Ovary (tissue), 3 donors: ENCODE results near the gene CEP89.

Source experiments
- CTCF ChIP-seq, 3 donors: fragments of 450-650 bp in 2 of 3; fragments of 200-600 bp in 1 of 3; IDR thresholded peaks; one replicate each; pipeline versions ENCODE4 v1.5.1 to v1.8.0; 2016 to 2022; ENCODE audit warnings: antibody characterized with exemption in 3 of 3, mild to moderate bottlenecking in 1 of 3
- EP300 ChIP-seq: sonication (generic); formaldehyde crosslinking; IDR thresholded peaks from one replicate; pipeline ENCODE4 v1.6.1; 2017; ENCODE audit warnings: antibody characterized with exemption
- POLR2A ChIP-seq: fragments of 450-650 bp; IDR thresholded peaks from one replicate; pipeline ENCODE4 v1.6.1; 2017; ENCODE audit warnings: antibody characterized with exemption, mild to moderate bottlenecking, moderate library complexity
- donor health status: DM: no; HTN: no; CAD: no.

- no peak for TF ChIP-seq POLR2A
- no peak for TF ChIP-seq CTCF (IDR thresholded peaks at IDR 0.05)
- TF ChIP-seq EP300: no peak
Measured at GRCh38 chr19:32933571-32933970, 38.2 kb downstream of the CEP89 start.
